Retinal pigment epithelial cell (primary cell): ENCODE data around the gene HSDL1.

ENCODE experiments used
- DNase-seq: peaks from one replicate; pipeline ENCODE4 v3.0.0-alpha.2; 2010; ENCODE audit warnings: low read depth
- H3K4me3 ChIP-seq: 2 replicates; pipeline ENCODE4 v1.5.1; 2011; ENCODE audit warnings: mild to moderate bottlenecking, low read length, control low read depth, moderate library complexity
- CTCF ChIP-seq: conservative IDR thresholded peaks from 2 replicates; pipeline ENCODE4 v1.5.1; 2011; ENCODE audit warnings: low read depth, low read length, control low read depth, inconsistent platforms

HSDL1 gene

DNA sequence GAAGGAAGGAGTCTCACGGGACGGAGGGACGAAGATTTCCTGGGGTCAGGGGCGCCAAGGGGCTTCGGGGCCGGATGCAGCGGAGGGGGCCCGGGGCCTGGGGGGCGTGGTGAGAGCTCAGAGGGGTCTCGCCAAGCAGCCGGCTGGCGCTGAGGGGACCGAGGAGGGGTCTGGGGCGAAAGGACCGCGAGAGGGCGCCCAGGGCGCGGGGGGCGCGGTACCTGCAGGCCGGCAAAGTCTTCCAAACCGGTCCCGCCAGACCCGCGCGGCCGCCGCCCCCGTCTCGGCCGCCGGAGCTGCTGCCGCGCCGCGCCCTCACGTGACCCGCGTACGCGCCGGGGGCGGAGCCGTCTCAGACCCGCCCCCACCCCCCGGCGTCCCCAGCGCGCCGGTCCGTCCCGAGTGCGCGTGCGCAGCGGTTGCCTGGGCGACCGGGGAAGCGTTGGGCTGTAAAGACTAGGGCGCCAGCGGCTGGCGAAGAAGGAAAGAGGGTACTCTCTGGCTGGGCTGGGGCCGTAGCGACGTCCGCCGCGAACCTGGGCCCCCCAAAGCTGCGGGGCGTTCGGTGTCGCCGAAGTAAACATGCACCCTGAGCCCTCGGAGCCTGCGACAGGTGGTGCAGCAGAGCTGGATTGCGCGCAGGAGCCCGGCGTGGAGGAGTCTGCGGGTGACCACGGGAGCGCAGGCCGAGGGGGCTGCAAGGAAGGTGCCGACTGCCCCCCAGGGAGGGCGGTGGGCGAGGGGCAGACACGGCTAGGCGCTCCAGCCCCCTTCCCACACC lies at the start of gene HSDL1, which contains the start of gene DNAAF1:
TSS of gene HSDL1 (minus strand) at position 319 of the 781 bp plus-strand sequence. CDS start 13,856 bp downstream, outside the sequence.
TSS of gene DNAAF1 (plus strand) at position 450 of the 781 bp plus-strand sequence. CDS start at position 583, 133 bp downstream.
- DNase-seq = peak; percentile 18
- H3K4me3 ChIP-seq = peak within 1 kb of the TSS; percentile 83
- TF ChIP-seq CTCF = peak; percentile 18

- H3K4me3 ChIP-seq = no peak overlapping the region
- DNase-seq = no peak
- TF ChIP-seq CTCF = no peak
Measured at GRCh38 chr16:84194018-84194417, 49.0 kb upstream of the HSDL1 start.

GRCh38 chr16:84193480-84193879 lies 48.5 kb upstream of the HSDL1 start:
- H3K4me3 ChIP-seq = no peak overlapping the region
- no peak for DNase-seq
- no peak for TF ChIP-seq CTCF

GRCh38 chr16:84191466-84191865 lies 46.5 kb upstream of the HSDL1 start:
- no peak for DNase-seq
- no peak for TF ChIP-seq CTCF
- no peak overlapping the region for H3K4me3 ChIP-seq

- no peak for DNase-seq
- H3K4me3 ChIP-seq = no peak within 1 kb of the TSS
- no peak for TF ChIP-seq CTCF
Measured at GRCh38 chr16:84190731-84191388, 45.9 kb upstream of the HSDL1 start, which contains the start of gene ADAD2. ADAD2 (plus strand) TSS chr16:84191157; CDS start chr16:84191231, 74 bp downstream.

- peak; percentile 69 for DNase-seq
Measured at GRCh38 chr16:84186685-84187437, 41.9 kb upstream of the HSDL1 start, which contains the start of gene TAF1C. TAF1C (minus strand) TSS chr16:84187057; CDS start chr16:84184988, 2,069 bp downstream.

More at GRCh38 chr16:84186685-84187437, 41.9 kb upstream of the HSDL1 start, which contains the start of gene TAF1C:
- H3K4me3 ChIP-seq = peak within 1 kb of the TSS; percentile 94
- peak; percentile 93 for TF ChIP-seq CTCF
